ENCODE data around the gene CCNQ. TPM values are rescaled to one million over a fixed set of nuclear protein-coding genes. Genes with fewer than 3 reads are reported as not detected.

CCNQ gene
- total and polyA plus RNA-seq, 4 donors, result 8.9 to 14.7 (median 9.8) TPM

- H3K9ac ChIP-seq (ENCODE audit: low read depth in 1 of 2, low read length in 2 of 2), result peak overlapping the region in 1 of 2 donors; percentile 65
- TF ChIP-seq MAX (IDR thresholded peaks at IDR 0.05) (no peak), RXRA (IDR thresholded peaks at IDR 0.05) (peak; percentile 40 to 83), SP1 (IDR thresholded peaks at IDR 0.05) (peak; percentile 1)
Measured at GRCh38 chrX:153623310-153624029, 24.5 kb upstream of the CCNQ start.

GRCh38 chrX:153622661-153623309 is 23.8 kb upstream of the CCNQ start:
- peak overlapping the region in 2 of 3 donors; percentile 76 to 79 for H3K4me3 ChIP-seq (ENCODE audit: low read depth in 1 of 3, low read length in 3 of 3)

More at GRCh38 chrX:153623310-153624029, 24.5 kb upstream of the CCNQ start:
- no peaks in the 10 kb centered on the region for H3K27me3 ChIP-seq (ENCODE audit: control insufficient read depth in 4 of 4, insufficient read depth in 4 of 4, low read length in 3 of 4)
- H3K36me3 ChIP-seq (ENCODE audit: control insufficient read depth in 4 of 4, insufficient read depth in 3 of 4, low read depth in 1 of 4, low read length in 3 of 4), result no peaks in the 10 kb centered on the region
- DNase-seq (ENCODE audit: low spot score), result no peak
- WGBS, result 26% methylated on average over 16 of the region's 16 CpGs
- peak overlapping the region; percentile 90 for H3K27ac ChIP-seq (ENCODE audit: low read depth in 1 of 2, low read length in 2 of 2)
- H3K9me3 ChIP-seq (ENCODE audit: control insufficient read depth in 4 of 4, low read length in 3 of 4), result no peaks in the 10 kb centered on the region
- H3K4me1 ChIP-seq (ENCODE audit: control insufficient read depth in 4 of 4, insufficient read depth in 4 of 4, low read length in 3 of 4), result peaks cover 7 to 22% (median 10%) of the 10 kb centered on the region in 4 donors
- H3K4me3 ChIP-seq (ENCODE audit: low read depth in 1 of 3, low read length in 3 of 3), result peak overlapping the region in 2 of 3 donors; percentile 76 to 79

More at GRCh38 chrX:153622661-153623309, 23.8 kb upstream of the CCNQ start:
- TF ChIP-seq SP1 (IDR thresholded peaks at IDR 0.05), result peak; percentile 67
- TF ChIP-seq RXRA (IDR thresholded peaks at IDR 0.05), result peak in 1 of 2 donors; percentile 55
- TF ChIP-seq TAF1 (conservative IDR thresholded peaks at IDR 0.05), result no peak
- TF ChIP-seq CTCF (IDR thresholded peaks at IDR 0.05; ENCODE audit: low read depth, low read length, missing input control), result peak; percentile 2
- no peak for TF ChIP-seq RAD21 (IDR thresholded peaks at IDR 0.05)
- TF ChIP-seq ZBTB33 (IDR thresholded peaks at IDR 0.05), result peak; percentile 30
- TF ChIP-seq JUND (IDR thresholded peaks at IDR 0.05), result peak; percentile 19 to 57
- TF ChIP-seq HNF4A (conservative IDR thresholded peaks at IDR 0.05), result peak; percentile 44 to 48
- TF ChIP-seq HNF4G (IDR thresholded peaks at IDR 0.05), result no peak
- Histone ChIP-seq H3K36me3 (ENCODE audit: control insufficient read depth in 4 of 4, insufficient read depth in 3 of 4, low read depth in 1 of 4, low read length in 3 of 4) (no peaks in the 10 kb centered on the region), H3K27me3 (ENCODE audit: control insufficient read depth in 4 of 4, insufficient read depth in 4 of 4, low read length in 3 of 4) (no peaks in the 10 kb centered on the region), H3K9me3 (ENCODE audit: control insufficient read depth in 4 of 4, low read length in 3 of 4) (no peaks in the 10 kb centered on the region), H3K4me1 (ENCODE audit: control insufficient read depth in 4 of 4, insufficient read depth in 4 of 4, low read length in 3 of 4) (peaks cover 5 to 16% (median 9%) of the 10 kb centered on the region in 4 donors), H3K27ac (ENCODE audit: low read depth in 1 of 2, low read length in 2 of 2) (peak overlapping the region; percentile 90), H3K9ac (ENCODE audit: low read depth in 1 of 2, low read length in 2 of 2) (peak overlapping the region in 1 of 2 donors; percentile 59)
- no peak for DNase-seq (ENCODE audit: low spot score)
- 17% methylated on average over 17 of the region's 17 CpGs for WGBS

Measured in liver (tissue), 9 donors.